GM19035 (cell line): Measurements from ENCODE around the gene ANTKMT.
"Not testable (repeated sequence)": the region's sequence is repeated elsewhere in the genome, so short reads cannot be mapped to it uniquely, and the experiment has no call there.

Experiments
- ATAC-seq: cut with Tn5 transposase; IDR thresholded peaks from one replicate; pipeline ENCODE4 v1.9.1; 2021; ENCODE audit not compliant: unreplicated experiment

Gene ANTKMT

DNA sequence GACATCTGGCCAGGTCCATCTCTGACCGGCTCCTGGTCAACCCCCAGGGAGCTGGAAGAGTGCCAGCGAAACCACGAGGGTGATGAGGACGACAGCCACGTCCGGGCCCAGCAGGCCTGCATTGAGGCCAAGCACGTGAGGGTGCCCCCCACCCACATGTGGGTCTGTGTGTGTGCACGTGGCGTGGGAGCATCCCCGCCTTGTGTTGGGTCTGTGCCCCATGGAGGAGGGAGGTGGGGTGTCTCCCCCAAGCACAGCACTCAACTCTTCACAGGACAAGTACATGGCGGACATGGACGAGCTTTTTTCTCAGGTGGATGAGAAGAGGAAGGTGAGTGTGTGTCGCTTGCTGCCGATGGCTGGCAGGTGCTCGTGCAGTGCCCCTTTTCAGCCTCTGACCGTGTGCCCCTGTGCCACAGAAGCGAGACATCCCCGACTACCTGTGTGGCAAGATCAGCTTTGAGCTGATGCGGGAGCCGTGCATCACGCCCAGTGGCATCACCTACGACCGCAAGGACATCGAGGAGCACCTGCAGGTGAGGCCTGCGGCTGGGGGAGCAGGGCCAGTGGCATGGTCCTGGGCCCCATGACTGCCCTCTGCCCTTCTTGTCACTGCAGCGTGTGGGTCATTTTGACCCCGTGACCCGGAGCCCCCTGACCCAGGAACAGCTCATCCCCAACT, 39.1 kb upstream of the ANTKMT start:
- ATAC-seq = no peak

- ATAC-seq = no peak
Observed at GRCh38 chr16:682493-683395, 38.2 kb upstream of the ANTKMT start.

GRCh38 chr16:683396-684070, 37.4 kb upstream of the ANTKMT start:
- ATAC-seq = no peak

DNA sequence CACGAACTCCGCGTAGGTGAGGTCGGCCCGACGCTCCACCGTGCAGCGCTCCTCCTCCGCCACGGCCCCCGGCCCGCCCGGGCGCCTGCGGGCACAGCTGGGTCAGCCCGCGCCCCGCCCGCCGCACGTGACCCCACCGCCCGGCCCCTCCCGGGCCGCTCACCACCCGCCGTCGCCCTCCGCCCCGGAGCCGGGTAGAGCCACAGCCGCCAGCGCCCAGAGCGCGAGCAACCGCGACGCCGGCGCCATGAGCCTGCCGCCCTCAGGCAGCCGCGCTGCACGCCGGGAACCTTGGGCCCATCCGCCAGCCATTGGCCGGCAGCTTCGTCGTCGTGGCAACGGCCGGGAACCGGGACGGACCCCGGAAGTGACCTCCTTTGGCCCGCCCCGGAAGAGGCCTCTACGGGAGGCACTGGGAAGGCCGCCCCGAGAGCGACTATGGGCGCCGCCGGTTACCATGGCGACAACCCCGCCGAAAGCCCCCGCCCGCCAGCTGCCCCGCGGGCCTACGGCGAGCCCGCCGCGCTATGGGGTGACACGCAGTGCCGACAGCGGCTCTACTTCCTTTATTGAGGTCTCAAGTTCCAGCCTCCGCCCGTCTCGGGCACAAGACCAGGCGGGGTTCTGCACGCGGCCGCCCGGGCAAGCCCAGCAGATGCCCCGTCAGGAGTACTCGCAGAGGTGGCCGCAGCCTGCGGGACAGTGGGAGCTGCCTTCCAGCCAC, 36.7 kb upstream of the ANTKMT start, which contains the start of gene JMJD8:
TSS of gene JMJD8 (minus strand) at position 264 of the 724 bp plus-strand sequence. CDS start at position 249, 15 bp downstream.
- peak; percentile 57 for ATAC-seq

GRCh38 chr16:684961-685696, 35.8 kb upstream of the ANTKMT start:
- ATAC-seq = no peak

DNA sequence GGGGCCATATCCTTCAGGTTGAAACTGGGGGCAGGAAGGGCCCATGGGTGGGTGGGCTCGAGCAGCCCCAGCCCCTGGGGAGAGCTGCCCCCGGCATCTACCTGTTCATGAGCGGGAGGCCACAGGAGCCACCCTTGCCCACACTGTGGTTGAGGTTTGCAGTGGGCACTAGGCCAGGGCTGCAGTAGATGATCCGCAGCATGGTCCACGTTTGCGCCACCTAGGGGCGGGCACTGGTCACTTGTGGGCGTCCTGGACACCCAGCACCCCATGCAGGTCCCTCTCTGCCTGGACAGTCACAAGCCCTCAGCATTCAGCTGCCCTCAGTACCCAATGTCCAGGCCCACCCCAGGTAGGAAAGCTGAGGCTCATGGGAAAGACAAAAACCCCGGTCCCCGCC, 35.0 kb upstream of the ANTKMT start:
- ATAC-seq = no peak

GRCh38 chr16:686459-687260, 34.3 kb upstream of the ANTKMT start:
- ATAC-seq = no peak

- ATAC-seq = no peak
Observed at GRCh38 chr16:687499-687898, 33.4 kb upstream of the ANTKMT start.

DNA sequence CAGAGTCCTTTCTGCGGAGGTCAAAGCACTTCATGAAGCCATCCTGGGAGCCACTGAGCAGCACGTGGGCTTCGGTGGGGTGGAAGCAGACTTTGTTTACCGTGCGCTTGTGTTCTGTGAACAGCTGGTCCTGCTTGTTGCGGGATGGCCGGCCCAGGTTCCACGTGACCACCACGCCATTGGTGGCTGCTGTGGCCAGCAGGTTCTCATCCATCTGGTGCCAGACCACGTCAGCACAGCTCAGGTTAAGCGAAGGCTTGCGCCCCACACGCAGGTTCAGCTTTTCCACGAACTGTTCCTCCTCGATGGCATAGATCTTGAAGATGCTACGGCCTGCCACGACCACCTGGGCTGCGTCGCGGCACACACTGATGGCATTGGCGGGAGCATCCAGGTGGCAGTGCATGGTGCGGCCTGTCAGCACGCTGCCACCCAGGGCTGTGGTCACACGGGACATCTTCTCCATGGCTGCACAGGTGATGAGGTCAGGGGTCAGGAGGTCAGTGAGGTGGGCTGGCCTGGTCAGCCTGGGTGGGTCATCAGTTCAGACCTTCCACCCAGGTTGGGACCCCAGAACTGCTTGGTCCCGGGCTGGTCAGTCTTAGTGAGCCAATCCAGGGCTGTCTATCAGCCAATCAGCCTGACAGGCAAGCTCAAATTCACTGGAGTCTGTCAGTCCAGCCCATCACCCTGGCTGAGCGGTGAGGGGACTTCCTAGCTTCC, 31.6 kb upstream of the ANTKMT start:
- ATAC-seq = no peak

DNA sequence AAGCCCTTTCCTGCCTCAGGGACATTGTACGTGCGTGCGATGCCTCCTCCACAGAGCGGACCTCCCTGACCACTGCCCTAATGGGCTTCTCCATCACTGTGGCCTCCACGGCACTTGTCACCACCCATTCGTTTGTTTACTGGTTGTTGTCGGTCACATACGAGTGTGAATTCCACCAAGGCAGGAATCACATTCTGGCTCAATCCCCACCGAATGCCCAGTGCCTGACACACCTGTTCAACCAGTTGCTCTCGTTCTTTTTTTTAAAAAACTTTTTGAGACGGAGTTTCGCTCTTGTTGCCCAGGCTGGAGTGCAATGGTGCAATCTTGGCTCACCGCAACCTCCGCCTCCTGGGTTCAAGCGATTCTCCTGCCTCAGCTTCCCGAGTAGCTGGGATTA, 29.7 kb upstream of the ANTKMT start:
- ATAC-seq = not testable (repeated sequence)

GRCh38 chr16:692356-693108, 28.4 kb upstream of the ANTKMT start:
- ATAC-seq = no peak

- no peak for ATAC-seq
Observed at GRCh38 chr16:693364-693763, 27.6 kb upstream of the ANTKMT start.

DNA sequence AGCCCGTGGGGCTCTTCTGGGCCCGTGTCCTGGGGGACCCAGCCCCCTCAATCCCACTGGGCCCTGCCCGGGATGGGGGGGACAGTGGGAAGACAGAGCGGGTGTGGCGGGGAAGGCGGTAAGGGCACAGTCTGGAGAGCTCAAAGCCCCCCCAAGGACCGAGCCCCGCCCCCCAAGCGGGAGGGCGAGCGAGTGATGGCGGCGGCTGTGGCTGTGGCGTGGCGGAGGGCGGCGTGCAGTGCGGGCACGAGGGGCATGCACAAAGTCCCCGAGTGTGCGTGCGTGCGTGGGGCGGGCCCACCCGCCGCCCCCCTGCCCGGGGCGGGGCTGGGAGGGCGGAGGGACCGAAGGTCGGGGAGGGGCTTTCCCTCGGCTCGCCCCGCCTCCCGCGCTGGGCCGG, 27.2 kb upstream of the ANTKMT start:
- ATAC-seq = no peak

DNA sequence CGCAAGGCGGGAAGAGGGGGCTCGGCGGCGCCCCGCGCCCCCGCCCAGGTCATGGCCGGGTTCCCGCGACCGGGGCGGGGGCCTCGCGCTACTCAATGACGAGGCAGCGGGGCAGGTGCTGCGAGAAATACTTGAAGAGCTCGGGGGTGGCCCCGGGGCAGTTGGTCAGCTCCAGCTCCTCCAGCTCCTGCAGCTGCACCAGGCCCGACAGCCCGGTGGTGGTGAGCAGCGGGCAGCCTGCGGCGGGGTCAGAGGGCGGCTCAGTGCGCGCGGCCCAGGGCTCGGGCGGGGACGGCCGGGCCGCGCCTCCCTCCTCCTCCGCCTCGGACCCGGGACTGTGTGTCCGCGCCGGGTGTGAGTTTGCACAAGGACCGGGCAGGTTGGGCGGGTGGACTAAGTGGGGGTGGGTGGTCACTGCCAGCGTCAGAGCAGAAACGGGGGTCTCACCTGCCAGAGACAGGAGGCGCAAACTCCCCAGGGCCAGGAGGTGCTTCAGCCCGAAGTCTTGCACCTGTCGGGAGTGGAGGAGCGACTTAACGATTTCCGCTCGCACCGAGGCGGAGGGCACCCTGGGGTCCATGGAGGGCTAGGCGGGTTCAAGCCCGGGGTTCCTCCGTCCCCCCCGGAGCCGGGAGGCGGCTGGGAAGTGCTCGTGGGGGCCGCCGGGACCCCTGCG, 26.6 kb upstream of the ANTKMT start:
- no peak for ATAC-seq

- ATAC-seq = no peak
Observed at GRCh38 chr16:694863-695354, 26.0 kb upstream of the ANTKMT start.

DNA sequence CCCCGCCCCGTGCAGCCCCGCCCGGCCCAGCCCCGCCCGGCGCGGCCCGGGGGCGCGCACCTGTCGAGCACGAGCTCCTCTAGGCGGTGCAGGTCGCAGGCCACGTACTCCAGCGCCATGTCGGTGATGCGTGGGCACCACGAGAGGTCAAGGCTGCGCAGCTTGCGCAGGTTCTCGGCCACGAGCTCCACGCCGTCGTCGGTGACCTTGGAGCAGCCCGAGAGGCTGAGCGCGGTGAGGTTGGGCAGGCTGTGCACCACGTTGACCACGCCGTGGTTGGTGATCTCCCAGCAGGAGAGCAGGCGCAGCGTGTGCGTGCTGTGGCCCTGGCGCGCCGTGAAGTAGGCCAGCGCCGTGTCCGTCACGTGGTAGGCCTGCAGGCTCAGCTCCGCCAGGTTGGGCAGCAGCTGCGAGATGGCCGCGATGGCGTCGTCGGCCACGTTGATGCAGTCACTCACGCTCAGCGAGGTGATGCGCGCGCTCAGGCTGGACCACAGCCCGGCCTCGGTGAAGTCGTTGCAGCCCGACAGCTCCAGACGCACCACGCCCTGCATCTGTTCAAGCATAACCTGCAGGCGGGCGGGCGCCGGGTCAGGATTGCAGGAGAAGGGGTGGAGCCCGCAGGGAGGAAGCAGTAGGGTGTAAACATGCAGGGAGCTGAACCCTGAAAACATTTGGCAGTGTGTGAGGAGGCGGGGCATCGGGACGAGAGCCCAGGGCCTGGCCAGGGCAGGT, 25.4 kb upstream of the ANTKMT start:
- no peak for ATAC-seq
